GM12875 (cell line): ENCODE measurements around the gene KCNH8.

Source experiments
- H3K4me3 ChIP-seq: one replicate; pipeline ENCODE4 v1.5.1; 2011; ENCODE audit warnings: low read depth, low read length, control low read depth
- TF ChIP-seq, protein P1 (sequence below): IDR thresholded peaks from 2 replicates; pipeline ENCODE4 v1.5.1; 2011; ENCODE audit warnings: low read depth, mild to moderate bottlenecking, control low read depth, inconsistent platforms, low read length, moderate library complexity, borderline replicate concordance; ENCODE audit not compliant: insufficient read depth

The KCNH8 gene

DNA sequence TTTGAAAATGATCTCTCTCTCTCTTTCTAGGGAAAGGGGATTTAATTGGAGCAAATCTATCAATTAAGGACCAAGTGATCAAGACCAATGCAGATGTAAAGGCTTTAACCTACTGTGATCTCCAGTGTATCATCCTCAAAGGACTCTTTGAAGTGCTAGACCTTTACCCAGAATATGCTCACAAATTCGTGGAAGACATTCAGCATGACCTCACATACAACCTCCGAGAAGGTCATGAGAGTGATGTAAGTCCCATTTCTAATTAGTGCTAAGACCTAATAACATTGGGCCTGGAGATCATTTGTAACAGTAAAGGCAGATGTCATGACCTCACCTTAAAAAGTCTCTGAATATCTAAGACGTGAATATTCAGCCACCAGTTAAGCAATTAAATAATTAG lies 308.4 kb downstream of the KCNH8 start:
- TF ChIP-seq, protein P1, sequence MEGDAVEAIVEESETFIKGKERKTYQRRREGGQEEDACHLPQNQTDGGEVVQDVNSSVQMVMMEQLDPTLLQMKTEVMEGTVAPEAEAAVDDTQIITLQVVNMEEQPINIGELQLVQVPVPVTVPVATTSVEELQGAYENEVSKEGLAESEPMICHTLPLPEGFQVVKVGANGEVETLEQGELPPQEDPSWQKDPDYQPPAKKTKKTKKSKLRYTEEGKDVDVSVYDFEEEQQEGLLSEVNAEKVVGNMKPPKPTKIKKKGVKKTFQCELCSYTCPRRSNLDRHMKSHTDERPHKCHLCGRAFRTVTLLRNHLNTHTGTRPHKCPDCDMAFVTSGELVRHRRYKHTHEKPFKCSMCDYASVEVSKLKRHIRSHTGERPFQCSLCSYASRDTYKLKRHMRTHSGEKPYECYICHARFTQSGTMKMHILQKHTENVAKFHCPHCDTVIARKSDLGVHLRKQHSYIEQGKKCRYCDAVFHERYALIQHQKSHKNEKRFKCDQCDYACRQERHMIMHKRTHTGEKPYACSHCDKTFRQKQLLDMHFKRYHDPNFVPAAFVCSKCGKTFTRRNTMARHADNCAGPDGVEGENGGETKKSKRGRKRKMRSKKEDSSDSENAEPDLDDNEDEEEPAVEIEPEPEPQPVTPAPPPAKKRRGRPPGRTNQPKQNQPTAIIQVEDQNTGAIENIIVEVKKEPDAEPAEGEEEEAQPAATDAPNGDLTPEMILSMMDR = no peak
- H3K4me3 ChIP-seq = no peak overlapping the region

DNA sequence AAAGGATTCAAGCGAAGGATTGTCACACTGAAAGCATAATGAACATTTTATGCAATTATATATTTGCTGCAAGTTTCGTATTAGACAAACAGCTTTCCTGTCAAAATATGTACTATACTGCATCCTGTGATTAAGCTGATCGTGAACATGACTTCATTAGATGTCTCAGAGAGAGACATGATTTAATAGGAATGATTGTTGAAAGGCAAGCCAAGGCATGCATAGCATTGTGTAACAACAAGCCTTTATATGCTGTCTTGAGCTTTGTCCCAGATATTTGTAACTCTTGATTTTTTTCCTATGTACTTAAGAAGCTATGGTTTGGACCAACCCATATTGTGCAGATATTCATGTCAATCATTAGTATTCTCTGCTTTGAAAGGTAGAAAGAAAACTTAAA lies 309.1 kb downstream of the KCNH8 start:
- H3K4me3 ChIP-seq = no peak overlapping the region
- TF ChIP-seq, protein P1 = no peak

DNA sequence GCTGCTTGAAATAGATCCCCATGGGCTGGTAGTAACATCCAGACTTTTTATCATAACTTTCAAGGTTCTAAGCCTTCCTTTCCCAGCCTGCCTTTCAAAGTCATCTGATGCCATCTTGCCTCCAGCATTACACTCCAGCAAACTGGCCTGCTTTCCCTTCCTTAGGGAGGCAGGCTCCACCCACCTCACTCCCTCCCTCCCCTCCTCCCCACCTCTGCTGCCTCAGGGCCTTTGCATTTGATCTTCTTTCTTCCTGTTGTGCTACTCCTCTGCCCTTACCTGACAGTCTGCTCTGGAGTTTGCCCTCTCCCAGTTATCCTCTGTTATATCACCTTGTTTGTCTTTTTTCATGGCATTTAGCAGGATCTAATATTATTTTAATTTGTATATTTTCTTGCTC lies 319.5 kb downstream of the KCNH8 start:
- TF ChIP-seq, protein P1 = no peak
- no peak overlapping the region for H3K4me3 ChIP-seq

DNA sequence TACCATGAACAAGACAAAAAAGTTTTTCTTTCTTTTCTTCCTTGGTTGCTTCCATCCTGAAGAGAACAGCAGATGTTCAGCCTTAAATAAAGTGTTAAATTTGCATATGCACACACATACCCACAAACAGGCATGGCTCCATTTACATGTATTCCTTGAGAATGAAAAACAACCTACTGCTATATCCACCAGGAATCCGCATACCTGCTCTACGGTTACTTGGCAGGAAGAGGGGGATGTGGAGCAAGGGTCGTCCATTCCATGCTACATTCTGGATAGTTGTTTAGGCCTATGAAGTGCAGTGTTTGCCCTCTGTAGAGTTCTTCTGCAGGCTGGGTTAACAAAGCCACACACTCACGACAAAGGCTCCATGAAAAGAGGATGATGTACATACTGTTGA lies 322.8 kb downstream of the KCNH8 start:
- TF ChIP-seq, protein P1 = no peak

DNA sequence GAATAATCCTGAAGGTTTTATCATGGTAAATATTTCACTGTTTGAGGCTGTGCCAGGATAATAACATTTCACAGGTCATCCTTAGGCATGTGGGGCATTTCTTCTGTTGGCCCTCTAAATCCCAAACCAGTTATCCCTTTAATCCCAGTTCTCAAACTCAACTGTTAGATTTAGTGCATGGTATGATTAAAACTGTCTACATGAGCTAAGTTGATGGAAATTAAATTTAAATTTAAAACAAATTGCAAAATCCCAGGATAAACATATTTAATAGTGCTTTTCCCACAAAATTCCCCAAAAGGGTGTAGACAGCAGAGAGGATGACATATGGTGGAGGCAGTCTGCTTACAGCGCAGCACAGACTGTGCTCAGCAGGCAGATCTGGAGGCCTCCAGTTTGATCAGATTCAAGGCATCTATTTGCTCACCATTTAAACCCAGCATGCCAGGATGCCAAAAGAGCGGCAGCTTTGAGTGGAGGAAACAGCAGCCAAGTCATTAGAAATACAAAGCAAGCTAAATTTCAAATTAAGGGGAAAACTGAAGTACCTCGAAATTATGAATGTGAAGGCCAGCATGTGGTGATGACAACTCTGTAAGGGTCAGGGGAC lies 325.8 kb downstream of the KCNH8 start:
- no peak overlapping the region for H3K4me3 ChIP-seq
- TF ChIP-seq, protein P1 = no peak

More for the DNA sequence above, 322.8 kb downstream of the KCNH8 start:
- no peak overlapping the region for H3K4me3 ChIP-seq

DNA sequence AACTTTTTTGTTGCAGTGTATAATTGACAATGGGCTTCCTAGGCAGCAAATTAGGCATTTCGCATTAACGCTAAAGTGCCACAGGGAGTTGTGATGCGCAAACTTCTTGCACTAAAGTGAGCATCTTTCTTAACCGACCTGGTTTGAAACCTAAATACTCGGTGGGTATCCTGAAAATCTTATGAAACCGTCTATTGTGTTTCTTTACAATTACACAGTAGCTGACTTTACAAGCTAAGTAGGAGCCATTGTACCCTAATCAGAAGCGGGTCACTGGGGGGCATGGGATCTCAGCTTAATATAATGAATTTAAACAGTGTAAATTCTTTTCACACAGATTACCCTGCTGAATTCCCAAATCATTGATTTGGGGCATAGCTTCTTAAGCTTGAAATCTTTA lies 328.0 kb downstream of the KCNH8 start:
- H3K4me3 ChIP-seq = no peak overlapping the region
- TF ChIP-seq, protein P1 = no peak

DNA sequence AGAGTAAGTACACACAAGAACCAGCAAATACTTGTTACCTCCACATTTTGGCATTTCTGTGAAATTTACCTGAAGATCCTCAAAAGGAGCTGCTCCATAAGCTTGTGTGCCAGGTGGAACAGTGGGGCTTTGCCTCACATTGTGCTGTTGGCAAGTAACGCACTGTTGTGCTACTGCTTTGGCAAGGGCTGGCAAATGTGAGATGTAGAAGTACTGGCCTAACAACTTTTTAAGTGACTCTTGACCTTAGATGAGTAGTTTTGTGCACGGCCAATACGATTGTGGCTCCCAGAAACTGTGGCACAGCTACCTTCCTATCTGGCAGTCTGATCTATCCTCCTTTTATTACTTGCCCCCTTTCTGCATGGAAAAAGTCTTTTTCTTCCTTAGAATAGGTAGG lies 337.0 kb downstream of the KCNH8 start:
- no peak overlapping the region for H3K4me3 ChIP-seq
- TF ChIP-seq, protein P1 = no peak
